T-helper 17 cell (primary cell): ENCODE measurements around the gene VEGFA. TPM values are rescaled to one million over a fixed set of nuclear protein-coding genes. Genes with fewer than 3 reads are reported as not detected.

Source experiments
- ATAC-seq: fragments of 150-1000 bp; cut with Tn5 transposase; 2 replicates; pipeline ENCODE4 v1.10.0; 2021; ENCODE audit warnings: mild to moderate bottlenecking, moderate library complexity
- DNase-seq, 3 donors: peaks; one replicate each; pipeline versions ENCODE4 v3.0.0 to v3.0.0-alpha.2; 2020 to 2021
- H3K9me3 ChIP-seq: one replicate; pipeline ENCODE4 v1.7.0; 2013; ENCODE audit warnings: low read length, mild to moderate bottlenecking; ENCODE audit not compliant: control insufficient read depth, poor library complexity, severe bottlenecking
- H3K27ac Mint-ChIP-seq: one replicate; pipeline ENCODE4 v1.8.0; 2022; ENCODE audit warnings: mild to moderate bottlenecking, moderate library complexity, mixed read lengths
- H3K27me3 Mint-ChIP-seq: one replicate; pipeline ENCODE4 v1.8.0; 2022; ENCODE audit warnings: mixed read lengths
- H3K36me3 Mint-ChIP-seq: one replicate; pipeline ENCODE4 v1.8.0; 2022; ENCODE audit warnings: low read depth, mixed read lengths
- H3K4me1 Mint-ChIP-seq: one replicate; pipeline ENCODE4 v1.8.0; 2022; ENCODE audit warnings: mild to moderate bottlenecking, mixed read lengths
- H3K4me3 Mint-ChIP-seq: one replicate; pipeline ENCODE4 v1.8.0; 2022; ENCODE audit warnings: mild to moderate bottlenecking, moderate library complexity, mixed read lengths
- total RNA-seq, 4 donors: library from RNA in 2 of 4; stranded (reverse) in 2 of 4; gene quantifications; one replicate each; pipeline ENCODE4 v1.2.3 and lab custom pipeline; 2022 to 2026

Gene VEGFA
- total RNA-seq, 2 donors from 2014 or later, result 5.6 to 6.3 TPM

DNA sequence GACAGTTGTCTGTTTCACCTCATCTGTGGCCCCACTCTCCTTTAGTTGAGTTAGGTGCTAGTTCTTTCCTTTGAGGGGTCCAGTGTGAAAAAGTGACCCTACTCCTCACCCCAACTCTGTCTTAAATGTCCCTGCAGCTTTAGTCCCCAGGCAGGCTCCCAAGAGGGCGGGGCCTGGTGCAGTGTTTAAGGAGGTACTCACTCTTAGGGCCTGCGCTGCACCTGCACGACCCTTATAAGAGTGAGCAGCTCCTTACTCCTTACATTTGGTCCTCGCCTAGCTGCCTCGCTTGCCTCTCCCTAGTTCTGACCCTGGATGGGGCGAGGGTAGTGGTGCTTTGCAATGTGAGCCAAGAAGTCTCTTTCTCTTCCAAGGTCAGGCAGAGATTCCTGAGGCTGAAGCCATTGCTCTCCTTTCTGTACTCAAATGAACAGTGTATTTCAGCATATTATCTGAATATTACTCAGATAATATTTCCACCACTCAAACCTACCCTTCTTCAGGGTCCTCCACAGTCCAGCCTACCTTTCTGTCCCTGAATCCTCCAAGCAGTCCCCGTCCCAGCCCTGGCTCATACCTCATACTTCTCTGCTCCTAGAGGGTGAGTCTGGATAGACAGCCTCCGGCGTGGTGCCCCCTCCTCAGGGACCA lies 11.9 kb upstream of the VEGFA start:
- Mint-ChIP-seq H3K36me3 (peaks cover 8% of the 10 kb centered on the region), H3K27me3 (peaks cover 32% of the 10 kb centered on the region)

DNA sequence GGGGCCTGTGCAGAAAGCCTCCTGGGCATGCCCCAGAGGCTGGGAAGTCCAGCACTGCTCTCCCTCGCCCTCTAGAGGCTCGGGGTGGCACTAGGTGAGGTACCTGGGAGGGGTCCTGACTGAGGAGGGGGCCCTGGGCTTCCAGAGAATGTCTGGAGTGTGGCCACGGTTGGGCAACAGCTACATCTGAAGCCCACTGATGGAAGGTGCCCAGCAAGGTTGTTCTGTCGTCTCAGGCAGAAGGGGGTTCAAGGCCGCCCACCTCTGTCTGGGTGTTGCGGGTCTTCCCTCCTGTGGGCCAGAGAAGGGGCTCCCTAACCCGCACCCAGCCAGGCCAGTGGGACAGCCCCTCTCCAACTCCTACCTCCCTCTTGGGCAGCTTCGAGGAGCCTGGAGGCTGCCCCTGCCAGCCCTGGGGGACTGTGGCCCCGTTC lies 11.4 kb upstream of the VEGFA start:
- no peaks in the 10 kb centered on the region for H3K9me3 ChIP-seq
- Mint-ChIP-seq H3K27ac (no peak overlapping the region), H3K36me3 (peaks cover 6% of the 10 kb centered on the region), H3K27me3 (peaks cover 32% of the 10 kb centered on the region), H3K4me3 (no peak overlapping the region), H3K4me1 (peaks cover 6% of the 10 kb centered on the region)
- ATAC-seq (peak; percentile 40), DNase-seq (no peak)

More for the DNA sequence above, 11.9 kb upstream of the VEGFA start:
- no peak for DNase-seq
- Mint-ChIP-seq H3K27ac (no peak overlapping the region), H3K4me1 (peaks cover 6% of the 10 kb centered on the region), H3K4me3 (no peak overlapping the region)
- ATAC-seq, result no peak
- no peaks in the 10 kb centered on the region for H3K9me3 ChIP-seq

DNA sequence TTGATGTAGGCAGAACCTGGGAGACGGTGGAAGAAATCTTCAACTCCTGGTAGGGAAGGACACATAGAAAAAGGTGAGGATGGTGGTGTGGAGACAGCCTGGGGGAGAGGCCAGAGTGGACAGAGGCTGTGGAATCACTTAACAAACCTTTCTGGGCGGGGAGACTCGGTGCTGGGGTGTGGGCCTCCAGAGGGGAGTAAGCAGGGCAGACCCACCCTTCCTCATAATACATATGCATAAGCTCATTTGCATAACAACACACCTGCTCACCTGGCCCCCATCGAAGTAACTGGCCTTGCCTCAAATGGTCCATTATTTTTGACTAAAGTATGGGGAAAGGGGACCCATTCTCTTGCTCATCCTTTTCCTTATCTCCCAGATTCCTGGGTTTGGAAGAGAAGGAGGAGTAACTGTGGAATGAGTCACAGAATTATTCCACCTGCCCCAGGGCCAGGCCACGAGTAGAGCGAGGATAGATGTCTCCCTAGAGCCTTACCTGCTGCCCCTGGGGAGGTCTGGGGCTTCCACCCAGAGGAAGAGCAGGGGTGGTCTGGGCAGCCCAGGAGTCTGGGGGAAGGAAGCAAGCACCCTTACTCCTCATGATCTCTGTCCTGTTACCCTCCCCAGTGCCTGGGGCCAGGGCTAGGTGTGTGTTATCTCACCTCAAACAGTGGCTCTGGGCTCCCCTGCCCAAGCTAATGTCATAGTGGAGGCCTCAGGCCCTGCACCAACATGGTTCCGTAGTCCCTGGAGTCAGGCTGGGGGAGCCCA lies 10.7 kb upstream of the VEGFA start:
- no peaks in the 10 kb centered on the region for H3K9me3 ChIP-seq
- no peak overlapping the region for H3K27ac Mint-ChIP-seq
- peaks cover 32% of the 10 kb centered on the region for H3K27me3 Mint-ChIP-seq
- peaks cover 2% of the 10 kb centered on the region for H3K36me3 Mint-ChIP-seq
- DNase-seq, result no peak
- H3K4me1 Mint-ChIP-seq, result peaks cover 4% of the 10 kb centered on the region
- no peak overlapping the region for H3K4me3 Mint-ChIP-seq
- ATAC-seq, result no peak

DNA sequence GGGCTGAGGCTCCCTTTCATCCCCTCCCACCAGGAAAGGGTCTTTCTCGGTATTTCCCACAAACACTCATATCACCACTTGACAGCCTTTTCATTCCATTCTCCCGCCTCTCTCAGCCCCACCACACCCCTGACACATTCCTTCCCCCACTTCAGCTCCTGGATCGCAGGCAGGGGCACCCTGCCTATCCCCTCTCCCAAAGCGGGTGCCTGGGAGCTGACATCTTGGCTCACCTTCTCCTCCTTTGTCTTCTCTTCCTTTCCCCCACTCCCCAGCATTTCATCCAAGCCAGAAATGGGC lies 10.2 kb upstream of the VEGFA start:
- peaks cover 32% of the 10 kb centered on the region for H3K27me3 Mint-ChIP-seq

DNA sequence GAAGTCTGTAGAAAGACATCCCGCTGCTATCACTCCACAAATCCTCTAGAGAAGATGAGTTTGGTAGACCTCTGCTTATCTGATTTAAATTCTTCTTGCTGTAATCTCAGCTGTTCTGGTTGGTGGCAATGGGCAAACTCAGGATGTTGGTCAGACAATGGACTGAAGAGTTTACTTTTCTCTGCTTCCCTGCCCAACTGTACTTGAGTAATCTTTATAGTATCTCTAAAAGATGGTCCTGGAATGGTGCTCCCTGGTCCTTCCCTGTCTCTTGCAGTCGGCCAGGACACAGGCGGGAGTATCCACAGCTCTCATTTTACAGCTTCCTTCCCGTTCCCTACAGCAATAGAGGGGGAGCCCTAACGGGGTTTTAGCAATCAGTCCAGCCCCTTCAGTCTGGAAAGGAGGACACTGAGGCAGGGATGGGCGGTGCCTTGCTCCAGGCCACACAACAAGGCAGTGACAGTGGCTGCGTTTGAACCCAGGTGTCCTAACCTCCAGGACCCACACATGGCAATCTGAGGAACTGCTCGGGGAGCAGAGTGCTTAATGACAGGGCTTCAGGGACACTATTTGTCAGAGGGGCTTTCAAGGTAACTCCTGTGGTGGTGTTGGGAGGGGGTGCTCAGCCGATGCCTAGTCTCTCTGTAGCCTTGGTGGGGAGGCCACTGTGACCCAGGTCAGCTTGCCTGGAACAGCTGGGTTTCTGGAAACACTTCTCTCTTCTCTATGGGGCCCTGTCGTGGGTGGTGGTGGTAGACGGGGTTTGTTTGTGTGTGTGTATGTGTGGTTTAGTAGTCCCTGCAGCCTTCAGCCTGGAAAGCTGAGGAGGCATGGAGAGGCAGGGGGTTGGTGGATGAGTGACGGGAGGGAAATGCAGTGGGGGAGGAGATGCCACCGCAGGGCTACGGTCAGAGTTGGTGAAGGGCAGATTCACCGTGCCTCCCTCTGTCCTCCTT lies 9.5 kb upstream of the VEGFA start:
- ATAC-seq, result no peak
- H3K27me3 Mint-ChIP-seq, result peaks cover 29% of the 10 kb centered on the region
- no peaks in the 10 kb centered on the region for H3K9me3 ChIP-seq
- H3K4me1 Mint-ChIP-seq, result peaks cover 4% of the 10 kb centered on the region
- H3K4me3 Mint-ChIP-seq, result no peak overlapping the region
- no peak for DNase-seq
- H3K36me3 Mint-ChIP-seq, result peaks cover 2% of the 10 kb centered on the region
- no peak overlapping the region for H3K27ac Mint-ChIP-seq

More for the DNA sequence above, 10.2 kb upstream of the VEGFA start:
- Mint-ChIP-seq H3K4me3 (no peak overlapping the region), H3K27ac (no peak overlapping the region), H3K36me3 (peaks cover 2% of the 10 kb centered on the region), H3K4me1 (peaks cover 4% of the 10 kb centered on the region)
- ATAC-seq (no peak), DNase-seq (no peak)
- H3K9me3 ChIP-seq, result no peaks in the 10 kb centered on the region

DNA sequence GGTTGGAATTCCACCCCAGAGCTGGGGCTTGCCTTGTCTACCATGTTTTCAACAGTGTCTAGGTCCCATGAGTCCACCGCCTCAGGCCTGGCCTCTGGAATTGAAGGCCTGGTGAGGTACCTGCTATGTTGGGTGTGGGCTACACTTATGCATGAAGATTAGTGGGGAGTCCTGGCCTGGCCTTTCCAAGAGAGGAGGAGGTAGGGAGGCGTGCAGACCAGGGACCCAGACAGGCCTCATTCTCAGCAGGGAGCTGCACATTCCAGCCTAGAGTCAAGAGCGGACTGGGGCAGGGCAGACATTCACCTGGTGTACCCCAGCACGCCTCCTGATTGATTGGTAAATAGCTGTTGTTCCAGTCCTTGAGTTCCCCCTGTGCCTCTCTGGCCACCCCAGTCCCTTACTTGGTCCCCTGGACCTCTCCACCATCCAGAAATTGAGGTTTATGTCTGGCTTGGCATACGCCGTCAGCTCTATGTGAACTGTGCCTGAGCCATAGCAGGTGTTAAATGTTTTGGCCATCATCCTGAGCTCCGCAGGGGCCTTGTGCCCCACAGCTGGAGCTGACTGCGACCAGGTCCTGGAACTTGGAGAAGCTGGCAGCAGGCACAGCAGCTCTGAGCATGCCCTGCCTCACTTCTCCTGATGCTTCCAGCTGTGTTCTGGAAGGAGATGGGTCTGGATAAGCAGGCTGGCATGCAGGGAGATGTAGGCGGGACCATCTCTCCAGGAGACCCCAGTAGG lies 8.2 kb upstream of the VEGFA start:
- Mint-ChIP-seq H3K4me3 (no peak overlapping the region), H3K4me1 (peaks cover 4% of the 10 kb centered on the region), H3K27ac (no peak overlapping the region), H3K36me3 (peaks cover 2% of the 10 kb centered on the region), H3K27me3 (peaks cover 28% of the 10 kb centered on the region)
- ATAC-seq (no peak), DNase-seq (no peak)
- H3K9me3 ChIP-seq, result no peaks in the 10 kb centered on the region

DNA sequence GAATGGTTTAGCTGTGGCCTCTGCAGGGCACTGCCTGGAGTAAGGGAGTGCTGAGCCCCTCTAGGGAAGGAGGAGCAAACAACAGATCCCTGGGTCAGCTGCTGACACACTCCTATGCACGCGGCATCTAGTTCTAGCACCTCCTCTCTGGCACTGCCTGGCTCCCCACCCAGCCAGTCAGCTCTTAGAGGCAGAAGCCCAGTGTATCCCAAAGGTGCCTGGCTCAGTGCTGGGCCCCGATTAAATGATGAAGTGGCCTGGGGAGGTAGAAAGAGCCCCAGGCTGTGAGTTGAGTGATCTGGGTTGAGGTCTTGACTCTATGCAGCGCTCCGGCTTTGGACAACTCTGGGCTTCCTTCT lies 7.6 kb upstream of the VEGFA start:
- H3K27me3 Mint-ChIP-seq, result peaks cover 28% of the 10 kb centered on the region
- H3K4me1 Mint-ChIP-seq, result peaks cover 4% of the 10 kb centered on the region
- DNase-seq (no peak), ATAC-seq (no peak)
- H3K4me3 Mint-ChIP-seq, result no peak overlapping the region
- H3K9me3 ChIP-seq, result no peaks in the 10 kb centered on the region
- no peak overlapping the region for H3K27ac Mint-ChIP-seq
- peaks cover 2% of the 10 kb centered on the region for H3K36me3 Mint-ChIP-seq

DNA sequence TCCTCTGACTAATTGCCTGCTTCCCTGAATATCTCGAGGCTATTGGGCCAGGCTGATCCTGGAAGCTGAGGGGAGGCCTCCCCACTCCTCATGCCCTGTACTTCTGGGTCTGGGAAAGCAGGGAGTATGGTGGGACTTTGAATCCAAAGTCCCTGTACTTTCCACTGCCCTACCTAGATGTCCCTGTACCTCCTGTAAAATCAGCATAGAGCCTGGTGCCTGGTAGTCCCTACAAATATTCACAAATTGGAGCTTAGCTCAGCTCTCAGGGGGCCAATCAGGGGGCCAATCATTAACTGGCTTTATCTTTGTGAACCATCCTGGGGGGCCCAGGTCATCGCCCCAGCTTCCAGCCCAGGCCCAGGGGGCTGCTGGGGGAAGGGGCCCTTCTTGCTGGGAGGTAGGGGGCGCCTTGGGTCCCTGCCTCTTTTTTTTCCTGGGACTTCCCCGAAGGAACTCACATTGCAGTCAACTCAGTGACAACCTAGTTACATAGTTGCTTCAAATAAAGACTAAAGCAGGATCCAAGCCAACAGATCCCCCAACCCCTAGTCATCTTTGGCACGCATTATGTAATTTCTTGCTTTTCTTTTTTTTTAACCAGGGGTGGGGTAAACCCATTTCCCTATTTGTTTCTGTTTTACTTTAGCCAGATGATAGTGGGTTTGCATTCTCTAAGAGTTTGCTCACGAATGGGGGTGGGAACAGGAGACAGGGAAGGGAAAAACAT lies 6.9 kb upstream of the VEGFA start:
- ATAC-seq (no peak), DNase-seq (no peak)
- no peaks in the 10 kb centered on the region for H3K9me3 ChIP-seq
- no peak overlapping the region for H3K4me3 Mint-ChIP-seq
- H3K36me3 Mint-ChIP-seq, result peaks cover 2% of the 10 kb centered on the region
- peaks cover 28% of the 10 kb centered on the region for H3K27me3 Mint-ChIP-seq
- no peak overlapping the region for H3K27ac Mint-ChIP-seq
- H3K4me1 Mint-ChIP-seq, result peaks cover 4% of the 10 kb centered on the region

DNA sequence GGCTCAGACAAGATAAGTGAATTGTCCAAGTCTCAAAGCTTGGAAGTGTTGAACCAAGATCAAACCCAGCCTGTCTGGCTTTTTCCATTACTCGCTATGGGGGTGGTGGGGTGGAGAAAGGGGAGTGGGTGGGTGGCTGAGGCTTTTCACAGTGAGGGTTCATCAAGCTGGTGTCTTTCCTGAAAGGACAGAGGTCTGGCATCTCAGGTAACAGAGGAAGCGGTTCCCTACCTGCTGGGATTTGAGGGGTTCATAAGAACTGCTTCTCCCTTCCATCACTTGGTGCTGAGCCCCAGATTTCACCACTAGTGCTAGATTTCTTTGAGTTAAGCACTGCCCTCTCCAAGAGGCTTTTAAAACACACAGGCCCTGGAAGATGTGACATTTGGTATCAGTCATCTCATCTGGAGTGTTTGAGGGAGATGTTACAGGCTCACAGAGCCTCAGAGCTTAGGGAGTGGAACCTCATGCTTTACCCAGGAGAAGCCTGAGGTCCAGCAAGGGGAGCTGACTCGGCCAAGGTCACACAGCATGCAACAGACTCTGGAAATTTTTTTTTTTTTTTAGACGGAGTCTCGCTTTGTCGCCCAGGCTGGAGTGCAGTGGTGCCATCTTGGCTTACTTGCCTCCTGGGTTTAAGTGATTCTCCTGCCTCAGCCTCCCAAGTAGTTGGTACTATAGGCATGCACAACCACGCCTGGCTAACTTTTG lies 6.0 kb upstream of the VEGFA start:
- H3K4me3 Mint-ChIP-seq, result no peak overlapping the region
- H3K4me1 Mint-ChIP-seq, result peaks cover 4% of the 10 kb centered on the region
- peaks cover 2% of the 10 kb centered on the region for H3K36me3 Mint-ChIP-seq
- no peaks in the 10 kb centered on the region for H3K9me3 ChIP-seq
- H3K27me3 Mint-ChIP-seq, result peaks cover 20% of the 10 kb centered on the region
- no peak overlapping the region for H3K27ac Mint-ChIP-seq
- DNase-seq, result no peak
- no peak for ATAC-seq

DNA sequence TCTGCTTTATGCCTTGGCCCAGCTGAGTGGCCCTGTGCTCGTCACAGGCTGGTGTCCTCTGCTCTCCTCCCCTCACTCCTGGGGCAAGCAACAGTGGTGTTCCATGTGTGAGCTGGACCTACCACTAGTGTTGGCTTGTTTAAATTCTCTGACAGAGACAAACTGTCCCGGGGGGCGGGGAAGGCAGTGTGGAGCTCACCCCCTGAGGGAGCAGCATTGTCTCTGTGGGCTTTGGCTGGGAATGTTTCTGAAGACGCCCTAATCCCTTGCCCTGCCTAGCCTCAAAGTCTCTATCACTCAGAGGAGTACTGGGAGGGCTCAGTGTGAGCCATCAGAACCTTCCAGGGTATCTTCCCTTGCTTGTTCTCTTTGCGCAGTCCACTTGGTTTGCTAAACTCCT lies 5.2 kb upstream of the VEGFA start:
- H3K27me3 Mint-ChIP-seq, result peaks cover 20% of the 10 kb centered on the region
- no peaks in the 10 kb centered on the region for H3K9me3 ChIP-seq
- H3K36me3 Mint-ChIP-seq, result peaks cover 2% of the 10 kb centered on the region
- no peak for DNase-seq
- H3K27ac Mint-ChIP-seq, result no peak overlapping the region
- H3K4me3 Mint-ChIP-seq, result no peak overlapping the region
- ATAC-seq, result no peak
- peaks cover 9% of the 10 kb centered on the region for H3K4me1 Mint-ChIP-seq

DNA sequence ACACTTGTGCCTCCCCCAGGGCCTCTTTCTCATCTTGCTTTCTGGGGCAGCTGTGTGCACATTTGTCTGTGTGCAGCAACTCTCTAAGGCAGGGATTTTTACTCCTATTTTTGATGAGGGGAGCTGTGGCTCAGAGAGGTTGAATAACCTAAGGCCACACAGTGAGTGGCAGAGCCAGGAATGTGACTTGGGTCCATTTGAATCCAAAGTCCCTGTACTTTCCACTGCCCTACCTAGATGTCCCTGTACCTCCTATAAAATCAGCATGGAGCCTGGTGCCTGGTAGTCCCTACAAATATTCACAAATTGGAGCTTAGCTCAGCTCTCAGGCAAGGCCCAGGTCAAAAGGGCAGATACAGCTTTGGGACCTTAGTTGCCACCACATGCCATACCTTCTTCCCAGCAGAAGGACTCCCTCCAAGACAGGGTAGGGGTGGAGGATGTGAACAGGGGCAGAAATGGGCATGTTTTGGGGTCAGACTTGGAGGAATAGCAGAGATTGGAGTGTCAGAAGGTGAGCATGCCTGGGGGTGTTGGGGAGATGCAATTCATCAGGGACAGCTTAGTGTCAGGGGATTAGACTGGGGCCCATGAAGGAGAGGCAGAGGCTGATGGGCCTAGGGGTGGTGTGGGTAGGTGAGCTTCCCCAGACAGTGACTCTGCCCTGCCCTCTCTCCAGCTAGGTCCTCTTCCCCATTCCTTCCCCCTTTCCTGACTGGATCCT lies 4.1 kb upstream of the VEGFA start:
- Mint-ChIP-seq H3K4me1 (peaks cover 9% of the 10 kb centered on the region), H3K36me3 (no peaks in the 10 kb centered on the region), H3K27ac (no peak overlapping the region), H3K27me3 (peaks cover 11% of the 10 kb centered on the region), H3K4me3 (no peak overlapping the region)
- ATAC-seq (no peak), DNase-seq (no peak)
- no peaks in the 10 kb centered on the region for H3K9me3 ChIP-seq
